HL-60 (cell line): ENCODE measurements around the gene ZNF8.

Experiments
- DNase-seq, 2 experiments: peaks; one replicate each; pipeline ENCODE4 v3.0.0-alpha.2; 2010 to 2020; ENCODE audit warnings: low read depth in 1 of 2, low spot score in 1 of 2
- H3K27ac ChIP-seq: fragments of 250-450 bp; sonication (Bioruptor Pico); replicated peaks from 2 replicates; pipeline ENCODE4 v1.5.1; 2020; ENCODE audit warnings: mild to moderate bottlenecking, moderate library complexity
- H3K27me3 ChIP-seq: fragments of 250-450 bp; sonication (Bioruptor Pico); 2 replicates; pipeline ENCODE4 v1.5.1; 2021; ENCODE audit warnings: mild to moderate bottlenecking, moderate library complexity; ENCODE audit not compliant: insufficient read depth, poor library complexity, severe bottlenecking
- H3K4me3 ChIP-seq: replicated peaks from 2 replicates; pipeline ENCODE4 v1.5.1; 2011; ENCODE audit warnings: mild to moderate bottlenecking, control low read depth, low read length; ENCODE audit not compliant: insufficient read depth
- CTCF ChIP-seq: IDR thresholded peaks from one replicate; pipeline ENCODE4 v1.5.1; 2011; ENCODE audit warnings: low read length, control low read depth, inconsistent platforms; ENCODE audit not compliant: insufficient read depth
- GABPA ChIP-seq: IDR thresholded peaks from 2 replicates; pipeline ENCODE4 v1.6.1; 2012; ENCODE audit warnings: low read depth
- POLR2AphosphoS5 ChIP-seq: IDR thresholded peaks from 2 replicates; pipeline ENCODE4 v1.6.1; 2012; ENCODE audit warnings: low read depth
- SPI1 ChIP-seq: IDR thresholded peaks from 2 replicates; pipeline ENCODE4 v1.6.1; 2012; ENCODE audit warnings: low read depth, mild to moderate bottlenecking, borderline replicate concordance
- TF ChIP-seq, protein P1 (sequence below): IDR thresholded peaks from 2 replicates; pipeline ENCODE4 v1.6.1; 2012; ENCODE audit warnings: low read depth; ENCODE audit not compliant: insufficient replicate concordance

Gene ZNF8

GRCh38 chr19:58261600-58261967 lies 17.2 kb upstream of the ZNF8 start:
- no peak overlapping the region for H3K27ac ChIP-seq
- no peak overlapping the region for H3K4me3 ChIP-seq
- no peaks in the 10 kb centered on the region for H3K27me3 ChIP-seq
- DNase-seq, result no peak
- TF ChIP-seq, protein P1, sequence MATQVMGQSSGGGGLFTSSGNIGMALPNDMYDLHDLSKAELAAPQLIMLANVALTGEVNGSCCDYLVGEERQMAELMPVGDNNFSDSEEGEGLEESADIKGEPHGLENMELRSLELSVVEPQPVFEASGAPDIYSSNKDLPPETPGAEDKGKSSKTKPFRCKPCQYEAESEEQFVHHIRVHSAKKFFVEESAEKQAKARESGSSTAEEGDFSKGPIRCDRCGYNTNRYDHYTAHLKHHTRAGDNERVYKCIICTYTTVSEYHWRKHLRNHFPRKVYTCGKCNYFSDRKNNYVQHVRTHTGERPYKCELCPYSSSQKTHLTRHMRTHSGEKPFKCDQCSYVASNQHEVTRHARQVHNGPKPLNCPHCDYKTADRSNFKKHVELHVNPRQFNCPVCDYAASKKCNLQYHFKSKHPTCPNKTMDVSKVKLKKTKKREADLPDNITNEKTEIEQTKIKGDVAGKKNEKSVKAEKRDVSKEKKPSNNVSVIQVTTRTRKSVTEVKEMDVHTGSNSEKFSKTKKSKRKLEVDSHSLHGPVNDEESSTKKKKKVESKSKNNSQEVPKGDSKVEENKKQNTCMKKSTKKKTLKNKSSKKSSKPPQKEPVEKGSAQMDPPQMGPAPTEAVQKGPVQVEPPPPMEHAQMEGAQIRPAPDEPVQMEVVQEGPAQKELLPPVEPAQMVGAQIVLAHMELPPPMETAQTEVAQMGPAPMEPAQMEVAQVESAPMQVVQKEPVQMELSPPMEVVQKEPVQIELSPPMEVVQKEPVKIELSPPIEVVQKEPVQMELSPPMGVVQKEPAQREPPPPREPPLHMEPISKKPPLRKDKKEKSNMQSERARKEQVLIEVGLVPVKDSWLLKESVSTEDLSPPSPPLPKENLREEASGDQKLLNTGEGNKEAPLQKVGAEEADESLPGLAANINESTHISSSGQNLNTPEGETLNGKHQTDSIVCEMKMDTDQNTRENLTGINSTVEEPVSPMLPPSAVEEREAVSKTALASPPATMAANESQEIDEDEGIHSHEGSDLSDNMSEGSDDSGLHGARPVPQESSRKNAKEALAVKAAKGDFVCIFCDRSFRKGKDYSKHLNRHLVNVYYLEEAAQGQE, result no peak
- TF ChIP-seq GABPA (no peak), CTCF (no peak), POLR2AphosphoS5 (peak; percentile 26; the same call in 1 of the 2 replicates)

DNA sequence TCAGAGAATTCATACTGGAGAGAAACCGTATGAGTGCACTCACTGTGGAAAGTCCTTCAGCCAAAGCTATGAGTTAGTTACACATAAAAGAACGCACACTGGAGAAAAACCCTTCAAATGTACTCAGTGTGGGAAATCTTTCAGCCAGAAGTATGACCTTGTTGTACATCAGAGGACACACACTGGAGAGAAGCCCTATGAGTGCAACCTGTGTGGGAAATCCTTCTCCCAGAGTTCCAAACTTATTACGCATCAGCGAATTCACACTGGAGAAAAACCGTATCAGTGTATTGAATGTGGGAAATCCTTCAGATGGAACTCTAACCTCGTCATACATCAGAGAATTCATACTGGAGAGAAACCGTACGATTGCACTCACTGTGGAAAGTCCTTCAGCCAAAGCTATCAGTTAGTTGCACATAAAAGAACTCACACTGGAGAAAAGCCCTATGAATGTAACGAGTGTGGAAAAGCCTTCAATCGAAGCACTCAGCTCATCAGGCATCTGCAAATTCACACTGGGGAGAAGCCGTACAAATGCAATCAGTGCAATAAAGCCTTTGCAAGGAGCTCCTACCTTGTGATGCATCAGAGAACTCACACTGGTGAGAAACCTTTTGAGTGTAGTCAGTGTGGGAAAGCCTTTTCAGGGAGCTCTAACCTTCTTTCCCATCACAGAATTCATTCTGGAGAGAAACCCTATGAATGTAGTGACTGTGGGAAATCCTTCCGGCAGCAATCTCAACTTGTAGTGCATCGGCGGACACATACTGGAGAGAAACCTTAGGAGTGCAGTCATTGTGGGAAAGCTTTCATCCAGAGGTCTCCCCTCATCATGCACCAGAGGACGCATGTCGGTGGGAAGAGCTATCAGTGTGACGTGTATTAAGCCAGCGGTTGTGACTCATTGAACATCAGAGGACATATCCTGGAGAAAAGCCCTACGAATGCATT lies 16.5 kb upstream of the ZNF8 start:
- H3K27ac ChIP-seq, result no peak overlapping the region
- no peak for TF ChIP-seq GABPA
- TF ChIP-seq CTCF, result no peak
- TF ChIP-seq, protein P1, result no peak
- TF ChIP-seq SPI1, result no peak
- TF ChIP-seq POLR2AphosphoS5, result peak; percentile 35; the same call in 1 of the 2 replicates
- no peak for DNase-seq
- H3K27me3 ChIP-seq, result no peaks in the 10 kb centered on the region
- no peak overlapping the region for H3K4me3 ChIP-seq

GRCh38 chr19:58262922-58263296 lies 15.8 kb upstream of the ZNF8 start:
- no peak for DNase-seq
- TF ChIP-seq CTCF, result no peak
- TF ChIP-seq SPI1, result no peak
- TF ChIP-seq POLR2AphosphoS5, result no peak
- TF ChIP-seq, protein P1, result no peak
- TF ChIP-seq GABPA, result no peak
- Histone ChIP-seq H3K27me3 (no peaks in the 10 kb centered on the region), H3K4me3 (no peak overlapping the region), H3K27ac (no peak overlapping the region)
